ENCODE data around the gene MAVS. TPM values are rescaled to one million over a fixed set of nuclear protein-coding genes. Genes with fewer than 3 reads are reported as not detected.

Gene MAVS
- polyA plus RNA-seq, 1 of the 3 experiments (the other 2 are of a cell fraction), result 9.1 TPM

DNA sequence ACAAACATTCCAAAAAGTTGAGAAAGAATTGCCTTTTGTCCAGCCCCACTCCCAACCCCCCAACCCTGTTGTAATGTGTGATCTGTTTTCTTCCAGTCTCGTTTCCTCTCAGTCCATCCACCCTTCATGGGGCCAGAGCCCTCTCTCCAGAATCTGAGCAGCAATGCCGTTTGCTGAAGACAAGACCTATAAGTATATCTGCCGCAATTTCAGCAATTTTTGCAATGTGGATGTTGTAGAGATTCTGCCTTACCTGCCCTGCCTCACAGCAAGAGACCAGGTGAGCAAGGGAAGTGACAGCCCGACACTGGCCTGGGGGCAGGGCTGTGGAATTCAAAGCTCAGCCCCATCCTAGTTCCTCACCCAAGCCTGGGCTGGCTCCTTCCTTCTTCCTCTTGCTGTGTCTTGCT, 7.8 kb downstream of the MAVS start:
- no peaks in the 10 kb centered on the region for H3K27me3 ChIP-seq (ENCODE audit: insufficient read depth)
- H3K27ac ChIP-seq (ENCODE audit: low read depth in 2 of 2, low read length in 1 of 2), result no peak overlapping the region
- TF ChIP-seq FOXM1 (IDR thresholded peaks at IDR 0.05; ENCODE audit: low read depth) (no peak), RFX5 (IDR thresholded peaks at IDR 0.05; ENCODE audit: low read length) (no peak), YY1 (IDR thresholded peaks at IDR 0.05; ENCODE audit: low read depth) (no peak), ELF1 (IDR thresholded peaks at IDR 0.05) (no peak), SIN3A (IDR thresholded peaks at IDR 0.05; ENCODE audit: borderline replicate concordance, low read depth, low read length) (no peak), CTCF (IDR thresholded peaks at IDR 0.05) (no peak), USF2 (IDR thresholded peaks at IDR 0.05; ENCODE audit: borderline replicate concordance, low read depth, low read length) (no peak), NRF1 (IDR thresholded peaks at IDR 0.05; ENCODE audit: low read depth, low read length) (no peak), REST (IDR thresholded peaks at IDR 0.05; ENCODE audit: low read depth, low read length) (no peak), PBX3 (IDR thresholded peaks at IDR 0.05) (no peak)
- TF ChIP-seq, protein P1, sequence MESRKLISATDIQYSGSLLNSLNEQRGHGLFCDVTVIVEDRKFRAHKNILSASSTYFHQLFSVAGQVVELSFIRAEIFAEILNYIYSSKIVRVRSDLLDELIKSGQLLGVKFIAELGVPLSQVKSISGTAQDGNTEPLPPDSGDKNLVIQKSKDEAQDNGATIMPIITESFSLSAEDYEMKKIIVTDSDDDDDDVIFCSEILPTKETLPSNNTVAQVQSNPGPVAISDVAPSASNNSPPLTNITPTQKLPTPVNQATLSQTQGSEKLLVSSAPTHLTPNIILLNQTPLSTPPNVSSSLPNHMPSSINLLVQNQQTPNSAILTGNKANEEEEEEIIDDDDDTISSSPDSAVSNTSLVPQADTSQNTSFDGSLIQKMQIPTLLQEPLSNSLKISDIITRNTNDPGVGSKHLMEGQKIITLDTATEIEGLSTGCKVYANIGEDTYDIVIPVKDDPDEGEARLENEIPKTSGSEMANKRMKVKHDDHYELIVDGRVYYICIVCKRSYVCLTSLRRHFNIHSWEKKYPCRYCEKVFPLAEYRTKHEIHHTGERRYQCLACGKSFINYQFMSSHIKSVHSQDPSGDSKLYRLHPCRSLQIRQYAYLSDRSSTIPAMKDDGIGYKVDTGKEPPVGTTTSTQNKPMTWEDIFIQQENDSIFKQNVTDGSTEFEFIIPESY (IDR thresholded peaks at IDR 0.05; ENCODE audit: borderline replicate concordance, low read depth), result no peak
- DNase-seq, result no peak
- H4K20me1 ChIP-seq (ENCODE audit: insufficient read depth), result no peaks in the 10 kb centered on the region
- peaks cover 43% of the 10 kb centered on the region for H3K79me2 ChIP-seq (ENCODE audit: insufficient read depth)
- H3K4me1 ChIP-seq (ENCODE audit: control insufficient read depth in 1 of 2, insufficient read depth in 2 of 2, low read depth in 1 of 2, low read length in 1 of 2), result no peaks in the 10 kb centered on the region
- H2AFZ ChIP-seq (ENCODE audit: low read depth), result no peak overlapping the region
- H3K9ac ChIP-seq, result no peak overlapping the region
- H3K4me3 ChIP-seq (ENCODE audit: low read depth in 2 of 2, low read length in 1 of 2), result no peak overlapping the region
- peaks cover 11% of the 10 kb centered on the region for H3F3A ChIP-seq (replicated peaks; ENCODE audit: insufficient read depth)
- H3K9me2 ChIP-seq, result no peaks in the 10 kb centered on the region
- H3K36me3 ChIP-seq (replicated peaks in 1 of 2; ENCODE audit: control insufficient read depth in 1 of 2, insufficient read depth in 2 of 2, low read length in 1 of 2), result peaks cover 18 to 21% of the 10 kb centered on the region in 2 experiments
- 83% methylated on average over 4 of the region's 4 CpGs for WGBS (ENCODE audit: low lambda C conversion rate)
- POLR2A ChIA-PET, result no interaction called here
- CTCF ChIA-PET, result interaction anchor here (0.6 to 5.2 kb wide), 32 partner anchors 10 to 401 kb away, joined by 3 to 42 read pairs (median 4); partner anchors contain the start of genes AP5S1, CENPB and SPEF1
- no peak overlapping the region for H3K4me2 ChIP-seq
- H3K9me3 ChIP-seq, result no peaks in the 10 kb centered on the region

Data from SK-N-SH (cell line).